ENCODE measurements around the gene SAPCD2.

Gene SAPCD2

DNA sequence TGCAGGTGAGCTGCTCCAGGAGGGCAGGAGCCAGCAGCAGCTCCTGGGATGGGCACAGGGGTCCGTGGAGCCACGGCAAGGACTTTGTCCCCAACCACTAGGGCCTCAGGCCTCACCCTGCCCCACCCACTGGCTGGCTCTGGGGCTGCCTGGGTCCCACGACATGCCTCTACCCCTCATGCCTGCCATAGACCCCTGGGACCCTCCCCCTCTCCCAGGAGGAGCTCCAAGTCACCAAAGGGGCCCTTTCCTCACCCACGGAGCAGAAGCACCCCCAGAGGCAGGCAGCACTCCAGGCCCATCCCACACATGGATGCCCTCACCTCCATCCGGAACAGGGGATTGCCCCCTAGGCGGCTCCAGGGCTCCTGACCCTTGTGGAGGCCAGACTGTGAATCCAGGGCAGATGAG lies 48.8 kb downstream of the SAPCD2 start:
- Histone ChIP-seq H3K36me3 (ENCODE audit: control insufficient read depth in 4 of 4, insufficient read depth in 4 of 4, low read length in 3 of 4) (peaks cover 2 to 56% (median 38%) of the 10 kb centered on the region in 4 experiments), H3K4me1 (ENCODE audit: control extremely low read depth in 1 of 4, control insufficient read depth in 4 of 4, insufficient read depth in 4 of 4, low read length in 3 of 4) (peaks cover 0 to 18% (median 14%) of the 10 kb centered on the region in 4 experiments), H3K4me3 (ENCODE audit: control insufficient read depth in 1 of 7, extremely low read depth in 1 of 7, insufficient read depth in 4 of 7, low read depth in 2 of 7, low read length in 6 of 7) (no peak overlapping the region), H3K9me3 (ENCODE audit: control extremely low read depth in 1 of 5, control insufficient read depth in 4 of 5, insufficient read depth in 2 of 5, low read depth in 1 of 5, low read length in 4 of 5) (no peaks in the 10 kb centered on the region), H3K27me3 (replicated peaks in 2 of 5; ENCODE audit: control insufficient read depth in 4 of 5, insufficient read depth in 5 of 5, low read length in 4 of 5) (no peaks in the 10 kb centered on the region), H3K27ac (ENCODE audit: insufficient read depth in 1 of 2, low read depth in 1 of 2, low read length in 2 of 2, poor library complexity in 1 of 2, severe bottlenecking in 2 of 2) (no peak overlapping the region)
- no peak for DNase-seq
- ChIA-PET POLR2A (interaction anchor here (0.6 kb wide), 1 partner anchor 14 kb away, joined by 3 read pairs; no protein-coding TSS in a partner anchor), CTCF (interaction anchor here (0.8 to 11.1 kb wide), 3 partner anchors 16 to 25 kb away, joined by 3 to 109 read pairs (median 3); partner anchors contain the start of gene CLIC3)
- WGBS (ENCODE audit: insufficient coverage), result 93% methylated on average over 2 of the region's 6 CpGs

DNA sequence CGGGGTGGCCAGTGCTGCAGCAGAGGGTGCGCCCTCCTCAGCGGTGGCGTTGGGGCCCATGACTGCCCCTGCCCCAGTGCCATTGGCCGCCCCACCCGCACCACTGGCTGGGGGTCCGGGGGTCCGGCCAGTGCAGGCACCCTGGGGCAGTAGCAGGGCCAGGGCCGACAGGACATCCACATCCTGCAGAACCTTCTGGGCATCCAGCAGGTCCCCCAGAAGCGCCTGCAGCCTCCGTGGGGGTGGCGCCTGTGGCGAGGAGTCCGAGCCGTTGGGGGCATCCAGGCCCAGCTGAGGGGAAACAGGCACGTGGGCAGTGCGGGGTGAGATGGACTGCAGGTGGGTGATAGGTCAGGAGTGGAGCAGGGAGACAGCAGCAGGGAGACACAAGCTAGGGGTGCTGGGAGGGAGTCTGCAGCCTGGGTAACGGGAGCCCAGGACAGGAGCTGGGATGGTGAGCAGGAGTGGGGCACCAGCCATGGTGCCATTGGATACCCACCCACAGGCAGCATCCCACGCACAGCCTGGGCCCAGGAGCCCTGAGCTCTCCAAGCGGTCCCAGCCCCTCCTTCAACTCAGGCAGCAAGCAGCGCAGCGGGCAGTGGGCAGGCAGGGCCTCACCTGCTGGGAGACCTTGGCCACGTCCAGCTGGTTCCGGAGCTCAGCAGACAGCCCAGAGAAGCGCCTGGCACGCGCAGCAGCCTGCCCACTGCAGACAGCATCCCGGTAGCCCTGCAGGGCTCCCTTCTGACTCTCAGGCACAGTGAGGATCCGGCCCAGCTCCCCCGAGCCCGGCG lies 49.4 kb downstream of the SAPCD2 start:
- H3K4me1 ChIP-seq (ENCODE audit: control extremely low read depth in 1 of 4, control insufficient read depth in 4 of 4, insufficient read depth in 4 of 4, low read length in 3 of 4), result peaks cover 0 to 12% (median 8%) of the 10 kb centered on the region in 4 experiments
- no peaks in the 10 kb centered on the region for H3K9me3 ChIP-seq (ENCODE audit: control extremely low read depth in 1 of 5, control insufficient read depth in 4 of 5, insufficient read depth in 2 of 5, low read depth in 1 of 5, low read length in 4 of 5)
- peaks cover 2 to 62% (median 39%) of the 10 kb centered on the region in 4 experiments for H3K36me3 ChIP-seq (ENCODE audit: control insufficient read depth in 4 of 4, insufficient read depth in 4 of 4, low read length in 3 of 4)
- H3K4me3 ChIP-seq (ENCODE audit: control insufficient read depth in 1 of 7, extremely low read depth in 1 of 7, insufficient read depth in 4 of 7, low read depth in 2 of 7, low read length in 6 of 7), result no peak overlapping the region
- ChIA-PET POLR2A (interaction anchor here (0.6 kb wide), 1 partner anchor 14 kb away, joined by 3 read pairs; no protein-coding TSS in a partner anchor), CTCF (interaction anchor here (0.8 to 11.1 kb wide), 5 partner anchors 17 to 233 kb away, joined by 3 to 109 read pairs (median 3); partner anchors contain the start of gene CLIC3)
- H3K27ac ChIP-seq (ENCODE audit: insufficient read depth in 1 of 2, low read depth in 1 of 2, low read length in 2 of 2, poor library complexity in 1 of 2, severe bottlenecking in 2 of 2), result no peak overlapping the region
- WGBS (ENCODE audit: insufficient coverage), result 98% methylated on average over 30 of the region's 32 CpGs
- DNase-seq, result no peak
- no peaks in the 10 kb centered on the region for H3K27me3 ChIP-seq (replicated peaks in 2 of 5; ENCODE audit: control insufficient read depth in 4 of 5, insufficient read depth in 5 of 5, low read length in 4 of 5)

DNA sequence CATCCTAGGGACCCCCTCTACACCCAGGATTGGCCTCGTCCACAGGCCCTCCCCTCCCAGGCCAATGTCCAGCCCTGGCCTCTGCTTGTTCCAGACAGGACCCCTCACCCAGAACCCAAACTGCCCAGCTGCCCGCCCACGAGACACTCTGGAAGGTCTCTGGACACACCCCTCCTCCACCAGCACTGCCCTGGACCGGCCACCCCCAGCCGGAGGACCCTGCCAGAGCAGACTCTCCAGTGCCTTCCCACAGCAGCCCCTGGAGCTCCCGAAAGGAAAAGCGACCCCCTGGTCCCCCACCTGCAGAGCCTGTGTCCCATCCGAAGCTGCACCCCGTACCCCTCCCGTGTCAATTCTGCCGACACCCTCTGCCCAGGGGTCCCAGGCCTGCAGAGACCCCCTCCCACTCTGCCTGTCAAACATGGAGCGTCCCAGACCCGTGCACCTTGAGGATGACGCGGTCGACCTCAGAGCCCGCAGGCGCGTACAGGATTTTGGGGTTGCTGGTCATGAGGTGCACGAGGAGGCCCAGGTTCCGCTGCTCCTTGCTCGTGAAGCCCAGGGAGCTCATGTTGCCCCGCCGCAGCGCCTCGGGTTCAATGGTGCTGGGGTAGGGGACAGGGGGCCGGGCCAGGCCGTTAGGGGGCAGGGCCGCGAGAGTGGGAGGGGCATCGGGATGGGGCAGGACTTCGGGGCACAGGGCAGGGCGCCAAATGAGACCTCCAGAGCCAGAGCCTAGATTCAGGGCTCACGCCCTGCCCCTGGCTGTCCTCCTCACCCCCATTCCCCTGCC lies 50.3 kb downstream of the SAPCD2 start:
- peaks cover 2 to 70% (median 42%) of the 10 kb centered on the region in 4 experiments for H3K36me3 ChIP-seq (ENCODE audit: control insufficient read depth in 4 of 4, insufficient read depth in 4 of 4, low read length in 3 of 4)
- H3K9me3 ChIP-seq (ENCODE audit: control extremely low read depth in 1 of 5, control insufficient read depth in 4 of 5, insufficient read depth in 2 of 5, low read depth in 1 of 5, low read length in 4 of 5), result no peaks in the 10 kb centered on the region
- WGBS (ENCODE audit: insufficient coverage), result 98% methylated on average over 17 of the region's 34 CpGs
- H3K27me3 ChIP-seq (replicated peaks in 2 of 5; ENCODE audit: control insufficient read depth in 4 of 5, insufficient read depth in 5 of 5, low read length in 4 of 5), result no peaks in the 10 kb centered on the region
- ChIA-PET CTCF (interaction anchor here (1.1 to 11.1 kb wide), 4 partner anchors 17 to 233 kb away, joined by 3 to 109 read pairs (median 3); partner anchors contain the start of gene CLIC3), POLR2A (interaction anchor here (1.3 kb wide), 1 partner anchor 12 kb away, joined by 3 read pairs; no protein-coding TSS in a partner anchor)
- DNase-seq, result no peak
- H3K27ac ChIP-seq (ENCODE audit: insufficient read depth in 1 of 2, low read depth in 1 of 2, low read length in 2 of 2, poor library complexity in 1 of 2, severe bottlenecking in 2 of 2), result no peak overlapping the region
- no peak overlapping the region for H3K4me3 ChIP-seq (ENCODE audit: control insufficient read depth in 1 of 7, extremely low read depth in 1 of 7, insufficient read depth in 4 of 7, low read depth in 2 of 7, low read length in 6 of 7)
- H3K4me1 ChIP-seq (ENCODE audit: control extremely low read depth in 1 of 4, control insufficient read depth in 4 of 4, insufficient read depth in 4 of 4, low read length in 3 of 4), result peaks cover 0 to 5% (median 1%) of the 10 kb centered on the region in 4 experiments

DNA sequence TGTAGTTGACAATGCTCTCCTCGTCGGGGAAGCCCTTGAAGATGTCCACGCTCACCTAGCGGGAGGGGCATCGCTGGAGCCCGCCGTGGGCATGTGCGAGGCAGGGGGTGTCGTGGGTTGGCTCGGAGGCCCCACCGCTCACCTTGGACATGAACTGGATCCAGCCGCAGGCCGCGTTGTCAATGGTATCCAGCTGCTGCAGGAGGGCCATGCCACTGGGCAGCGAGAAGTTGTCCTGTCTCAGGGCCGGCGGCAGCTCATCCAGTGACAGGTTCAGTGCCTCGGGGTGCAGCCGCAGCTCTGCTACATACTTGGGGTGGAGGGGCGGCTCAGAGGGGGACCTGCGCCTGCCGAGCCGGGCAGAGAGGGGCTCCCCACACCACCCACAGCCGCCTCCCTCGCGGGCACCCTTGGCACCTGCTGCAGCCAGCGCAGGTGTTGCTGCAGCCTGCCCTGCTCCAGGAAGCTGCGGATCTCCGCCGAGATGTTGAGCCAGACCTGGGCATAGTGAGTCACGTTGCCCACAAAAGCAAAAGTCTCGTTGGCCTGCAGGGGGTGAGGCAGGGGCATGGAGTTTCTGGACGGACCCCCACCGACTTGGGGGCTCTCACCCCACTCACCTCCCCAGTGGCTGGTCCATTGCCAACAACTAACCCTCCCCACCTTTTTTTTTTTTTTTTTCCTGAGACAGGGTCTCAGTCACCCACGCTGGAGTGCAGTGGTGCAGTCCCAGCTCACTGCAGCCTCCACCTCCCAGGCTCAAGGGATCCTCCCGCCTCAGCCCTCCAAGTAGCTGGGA lies 51.4 kb downstream of the SAPCD2 start:
- POLR2A ChIA-PET, result interaction anchor here (1.3 kb wide), 1 partner anchor 11 kb away, joined by 3 read pairs; no protein-coding TSS in a partner anchor
- H3K4me1 ChIP-seq (ENCODE audit: control extremely low read depth in 1 of 4, control insufficient read depth in 4 of 4, insufficient read depth in 4 of 4, low read length in 3 of 4), result peaks cover 0 to 3% (median 0%) of the 10 kb centered on the region in 4 experiments
- WGBS (ENCODE audit: insufficient coverage), result 95% methylated on average over 32 of the region's 36 CpGs

DNA sequence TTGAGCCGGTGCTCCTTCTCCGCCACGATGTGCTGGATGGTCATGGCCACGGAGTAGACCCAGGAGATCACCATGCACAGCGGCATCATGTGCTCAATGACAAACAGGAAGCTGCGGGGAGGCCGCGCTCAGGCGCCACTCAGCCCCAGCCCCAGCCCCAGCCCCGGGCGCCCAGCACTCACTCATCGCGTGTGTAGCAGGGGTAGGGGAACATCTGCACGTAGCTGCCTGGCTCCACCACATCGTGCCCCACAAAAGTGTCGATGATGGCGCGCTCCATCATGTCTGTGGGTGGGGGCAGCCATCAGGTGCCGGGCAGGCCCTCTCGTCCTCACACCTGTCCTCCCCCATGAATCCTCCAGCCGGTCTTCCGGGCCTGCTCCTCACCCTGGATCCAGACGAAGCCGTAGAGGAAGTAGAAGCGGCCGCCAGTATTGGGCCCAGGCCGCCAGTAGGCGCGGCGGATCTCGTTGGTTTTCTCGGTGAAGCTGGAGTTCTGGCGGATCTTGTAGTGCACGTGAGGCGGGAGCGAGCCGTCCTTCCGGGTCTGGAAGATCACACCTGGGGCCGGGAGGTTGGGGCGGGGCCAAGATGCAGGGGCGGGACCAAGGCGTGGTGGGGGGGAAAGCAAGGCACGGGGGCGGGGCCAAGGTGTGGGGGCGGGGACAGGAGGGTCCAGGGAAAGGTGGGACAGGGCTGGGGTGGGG lies 52.4 kb downstream of the SAPCD2 start:
- 95% methylated on average over 31 of the region's 45 CpGs for WGBS (ENCODE audit: insufficient coverage)
- Histone ChIP-seq H3K36me3 (ENCODE audit: control insufficient read depth in 4 of 4, insufficient read depth in 4 of 4, low read length in 3 of 4) (peaks cover 2 to 85% (median 50%) of the 10 kb centered on the region in 4 experiments), H3K4me3 (ENCODE audit: control insufficient read depth in 1 of 7, extremely low read depth in 1 of 7, insufficient read depth in 4 of 7, low read depth in 2 of 7, low read length in 6 of 7) (no peak overlapping the region), H3K4me1 (ENCODE audit: control extremely low read depth in 1 of 4, control insufficient read depth in 4 of 4, insufficient read depth in 4 of 4, low read length in 3 of 4) (peaks cover 0 to 3% (median 0%) of the 10 kb centered on the region in 4 experiments), H3K27me3 (replicated peaks in 2 of 5; ENCODE audit: control insufficient read depth in 4 of 5, insufficient read depth in 5 of 5, low read length in 4 of 5) (no peaks in the 10 kb centered on the region), H3K27ac (ENCODE audit: insufficient read depth in 1 of 2, low read depth in 1 of 2, low read length in 2 of 2, poor library complexity in 1 of 2, severe bottlenecking in 2 of 2) (no peak overlapping the region), H3K9me3 (ENCODE audit: control extremely low read depth in 1 of 5, control insufficient read depth in 4 of 5, insufficient read depth in 2 of 5, low read depth in 1 of 5, low read length in 4 of 5) (no peaks in the 10 kb centered on the region)
- DNase-seq, result no peak
- POLR2A ChIA-PET, result no interaction called here
- CTCF ChIA-PET, result interaction anchor here (1.1 to 1.3 kb wide), 2 partner anchors 12 to 17 kb away, joined by 3 to 6 read pairs; no protein-coding TSS in a partner anchor

More for the DNA sequence above, 51.4 kb downstream of the SAPCD2 start:
- CTCF ChIA-PET, result interaction anchor here (0.7 to 11.1 kb wide), 4 partner anchors 10 to 73 kb away, joined by 3 to 109 read pairs (median 4); no protein-coding TSS in a partner anchor
- DNase-seq, result no peak
- H3K9me3 ChIP-seq (ENCODE audit: control extremely low read depth in 1 of 5, control insufficient read depth in 4 of 5, insufficient read depth in 2 of 5, low read depth in 1 of 5, low read length in 4 of 5), result no peaks in the 10 kb centered on the region
- no peaks in the 10 kb centered on the region for H3K27me3 ChIP-seq (replicated peaks in 2 of 5; ENCODE audit: control insufficient read depth in 4 of 5, insufficient read depth in 5 of 5, low read length in 4 of 5)
- no peak overlapping the region for H3K27ac ChIP-seq (ENCODE audit: insufficient read depth in 1 of 2, low read depth in 1 of 2, low read length in 2 of 2, poor library complexity in 1 of 2, severe bottlenecking in 2 of 2)
- no peak overlapping the region for H3K4me3 ChIP-seq (ENCODE audit: control insufficient read depth in 1 of 7, extremely low read depth in 1 of 7, insufficient read depth in 4 of 7, low read depth in 2 of 7, low read length in 6 of 7)
- peaks cover 2 to 80% (median 45%) of the 10 kb centered on the region in 4 experiments for H3K36me3 ChIP-seq (ENCODE audit: control insufficient read depth in 4 of 4, insufficient read depth in 4 of 4, low read length in 3 of 4)

- POLR2A ChIA-PET, result no interaction called here
- Histone ChIP-seq H3K4me3 (ENCODE audit: control insufficient read depth in 1 of 7, extremely low read depth in 1 of 7, insufficient read depth in 4 of 7, low read depth in 2 of 7, low read length in 6 of 7) (no peak overlapping the region), H3K27me3 (replicated peaks in 2 of 5; ENCODE audit: control insufficient read depth in 4 of 5, insufficient read depth in 5 of 5, low read length in 4 of 5) (no peaks in the 10 kb centered on the region), H3K36me3 (ENCODE audit: control insufficient read depth in 4 of 4, insufficient read depth in 4 of 4, low read length in 3 of 4) (peaks cover 2 to 88% (median 52%) of the 10 kb centered on the region in 4 experiments), H3K4me1 (ENCODE audit: control extremely low read depth in 1 of 4, control insufficient read depth in 4 of 4, insufficient read depth in 4 of 4, low read length in 3 of 4) (peaks cover 0 to 3% (median 0%) of the 10 kb centered on the region in 4 experiments), H3K27ac (ENCODE audit: insufficient read depth in 1 of 2, low read depth in 1 of 2, low read length in 2 of 2, poor library complexity in 1 of 2, severe bottlenecking in 2 of 2) (no peak overlapping the region), H3K9me3 (ENCODE audit: control extremely low read depth in 1 of 5, control insufficient read depth in 4 of 5, insufficient read depth in 2 of 5, low read depth in 1 of 5, low read length in 4 of 5) (no peaks in the 10 kb centered on the region)
- CTCF ChIA-PET, result interaction anchor here (1.1 kb wide), 1 partner anchor 18 kb away, joined by 3 read pairs; no protein-coding TSS in a partner anchor
- 94% methylated on average over 28 of the region's 28 CpGs for WGBS (ENCODE audit: insufficient coverage)
- DNase-seq, result no peak
These were observed 53.3 kb downstream of the SAPCD2 start for GRCh38 chr9:137017071-137017470.
